HFFc6 (cell line): ENCODE results near the gene SZRD1. TPM values are rescaled to one million over a fixed set of nuclear protein-coding genes. Genes with fewer than 3 reads are reported as not detected.

ENCODE experiments used
- DNase-seq: peaks from one replicate; pipeline ENCODE4 v3.0.0-alpha.2; 2018
- H3K27ac Mint-ChIP-seq: 2 replicates; pipeline ENCODE4 v1.8.0; 2020; ENCODE audit warnings: mild to moderate bottlenecking, mixed read lengths
- H3K27me3 Mint-ChIP-seq: 2 replicates; pipeline ENCODE4 v1.8.0; 2021; ENCODE audit warnings: mild to moderate bottlenecking, moderate library complexity, mixed read lengths; ENCODE audit not compliant: insufficient read depth
- H3K36me3 Mint-ChIP-seq: 2 replicates; pipeline ENCODE4 v1.8.0; 2021; ENCODE audit warnings: low read depth, mixed read lengths
- H3K4me1 Mint-ChIP-seq: 2 replicates; pipeline ENCODE4 v1.8.0; 2020; ENCODE audit warnings: low read depth, mixed read lengths
- H3K4me3 Mint-ChIP-seq: 2 replicates; pipeline ENCODE4 v1.8.0; 2020; ENCODE audit warnings: mild to moderate bottlenecking, moderate library complexity, mixed read lengths
- H3K9me3 Mint-ChIP-seq: 2 replicates; pipeline ENCODE4 v1.8.0; 2020; ENCODE audit warnings: mild to moderate bottlenecking, mixed read lengths
- CTCF ChIP-seq: fragments of 200-600 bp; sonication (generic); IDR thresholded peaks from 2 replicates; pipeline ENCODE4 v1.5.0; 2021; ENCODE audit warnings: antibody characterized with exemption, mild to moderate bottlenecking
- total RNA-seq, 6 experiments: library from RNA; stranded (reverse); fragmentation: NEBNext Ultra II Directional; extraction: Animal tissue kit (Norgen Biotek cat#: 25700); gene quantifications; 2 replicates in 1 of 6; 3 replicates in 5 of 6; pipeline ENCODE4 v1.2.3, GENCODE V29; 2021

The SZRD1 gene
- total RNA-seq, 6 experiments from 2014 or later = 210 to 246 (median 229) TPM

- Mint-ChIP-seq H3K4me3 (no peak overlapping the region), H3K27me3 (peaks cover 35% of the 10 kb centered on the region), H3K27ac (no peak overlapping the region), H3K9me3 (no peaks in the 10 kb centered on the region), H3K36me3 (no peaks in the 10 kb centered on the region), H3K4me1 (no peaks in the 10 kb centered on the region)
- no peak for TF ChIP-seq CTCF
- no peak for DNase-seq
These were observed 43.8 kb downstream of the SZRD1 start for GRCh38 chr1:16410803-16411202.

- Mint-ChIP-seq H3K9me3 (no peaks in the 10 kb centered on the region), H3K36me3 (no peaks in the 10 kb centered on the region), H3K4me3 (no peak overlapping the region), H3K27ac (no peak overlapping the region), H3K27me3 (peaks cover 34% of the 10 kb centered on the region), H3K4me1 (no peaks in the 10 kb centered on the region)
- TF ChIP-seq CTCF = no peak
- DNase-seq = no peak
These were observed 46.1 kb downstream of the SZRD1 start for GRCh38 chr1:16413191-16413590.

GRCh38 chr1:16418823-16419425, 51.9 kb downstream of the SZRD1 start:
- Mint-ChIP-seq H3K4me3 (no peak overlapping the region), H3K27ac (no peak overlapping the region), H3K36me3 (no peaks in the 10 kb centered on the region; the same call in 1 of the 2 replicates), H3K27me3 (peaks cover 19% of the 10 kb centered on the region), H3K4me1 (no peaks in the 10 kb centered on the region; the same call in 1 of the 2 replicates), H3K9me3 (no peaks in the 10 kb centered on the region)
- TF ChIP-seq CTCF = no peak
- no peak for DNase-seq

GRCh38 chr1:16420424-16421118, 53.5 kb downstream of the SZRD1 start:
- H3K4me1 Mint-ChIP-seq = no peaks in the 10 kb centered on the region; the same call in 1 of the 2 replicates
- H3K27ac Mint-ChIP-seq = no peak overlapping the region
- H3K9me3 Mint-ChIP-seq = no peaks in the 10 kb centered on the region
- no peak overlapping the region for H3K4me3 Mint-ChIP-seq
- H3K36me3 Mint-ChIP-seq = no peaks in the 10 kb centered on the region; the same call in 1 of the 2 replicates
- H3K27me3 Mint-ChIP-seq = peaks cover 19% of the 10 kb centered on the region
- DNase-seq = no peak
- no peak for TF ChIP-seq CTCF

- H3K36me3 Mint-ChIP-seq = no peaks in the 10 kb centered on the region; the same call in 1 of the 2 replicates
- H3K27ac Mint-ChIP-seq = no peak overlapping the region
These were observed 54.2 kb downstream of the SZRD1 start for GRCh38 chr1:16421201-16421600.

More at GRCh38 chr1:16421201-16421600, 54.2 kb downstream of the SZRD1 start:
- Mint-ChIP-seq H3K4me1 (no peaks in the 10 kb centered on the region; the same call in 1 of the 2 replicates), H3K27me3 (peaks cover 17% of the 10 kb centered on the region), H3K9me3 (no peaks in the 10 kb centered on the region), H3K4me3 (no peak overlapping the region)
- no peak for DNase-seq
- no peak for TF ChIP-seq CTCF
